Measurements from ENCODE around the gene BANK1. TPM values are rescaled to one million over a fixed set of nuclear protein-coding genes. Genes with fewer than 3 reads are reported as not detected.

The BANK1 gene
- total and polyA plus RNA-seq, 2 donors (not counting 1 experiment from before 2014, with no cell fraction given): 353 to 354 TPM

DNA sequence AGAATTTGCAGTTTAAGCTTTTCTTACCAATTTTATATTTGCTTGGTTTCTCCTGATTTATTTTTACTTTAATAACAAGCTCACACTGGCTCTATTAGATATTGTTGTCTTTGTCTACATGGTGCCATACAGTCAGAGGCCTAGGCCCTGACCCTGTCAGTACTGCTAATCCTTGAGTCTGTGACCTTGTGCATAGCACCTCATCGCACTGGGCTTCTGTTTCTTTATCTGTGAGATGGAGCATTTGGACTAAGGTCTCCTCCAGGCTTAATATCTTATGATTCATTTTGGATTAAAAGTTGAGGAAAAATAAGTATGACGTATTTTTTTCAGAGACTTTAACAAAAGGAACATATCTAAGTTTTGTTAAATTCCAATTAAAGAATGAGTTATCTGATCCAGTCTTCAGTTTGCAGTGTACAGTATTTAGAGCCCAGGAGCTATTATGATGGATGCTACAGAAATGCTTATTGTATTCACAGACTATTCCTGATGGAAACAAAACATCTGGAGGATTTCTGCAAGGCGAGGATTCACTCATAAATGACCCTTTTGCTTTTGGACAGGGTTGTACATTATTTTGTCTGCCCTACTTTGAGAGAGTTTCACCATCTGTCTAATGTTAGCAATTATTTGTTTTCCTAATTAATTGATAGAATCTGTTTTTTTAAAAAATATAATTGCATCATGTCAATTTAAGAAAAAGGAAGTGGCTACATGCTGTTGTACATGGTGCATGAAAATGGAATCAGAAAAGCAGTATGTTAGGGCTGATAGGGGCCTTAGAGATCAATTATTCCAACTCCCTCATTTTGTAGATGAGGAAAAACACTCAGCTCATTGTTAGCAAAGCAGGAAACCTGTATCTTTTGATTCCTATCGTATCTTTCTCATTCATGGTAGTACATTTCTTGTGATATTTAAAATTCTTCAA, 203.6 kb downstream of the BANK1 start:
- no peak overlapping the region for H3K9ac ChIP-seq (ENCODE audit: low read length)
- H3K9me3 ChIP-seq (ENCODE audit: control extremely low read depth in 1 of 3, control insufficient read depth in 2 of 3, insufficient read depth in 1 of 3, low read length in 2 of 3): peaks cover 0 to 5% (median 0%) of the 10 kb centered on the region in 3 donors
- H3K4me2 ChIP-seq (replicated peaks; ENCODE audit: low read depth, low read length, poor library complexity, severe bottlenecking): peak overlapping the region; percentile 19
- WGBS (ENCODE audit: insufficient coverage): no CpG with 5 or more reads among the region's 4 CpGs
- ChIA-PET CTCF (interaction anchor here (1.1 to 2.3 kb wide), 2 partner anchors 10 to 20 kb away, joined by 3 to 8 read pairs; no protein-coding TSS in a partner anchor), POLR2A (no interaction called here)
- Mint-ChIP-seq H3K27ac (peak overlapping the region; percentile 61), H3K9me3 (ENCODE audit: insufficient read depth) (peaks cover 3% of the 10 kb centered on the region), H3K4me1 (peaks cover 94% of the 10 kb centered on the region), H3K27me3 (no peaks in the 10 kb centered on the region), H3K4me3 (peak overlapping the region; percentile 27)
- no peak overlapping the region for H2AFZ ChIP-seq (ENCODE audit: insufficient read depth, low read depth, low read length, poor library complexity, severe bottlenecking)
- peak overlapping the region; percentile 30 to 61 for H3K27ac ChIP-seq (ENCODE audit: low read length in 2 of 2)
- H3K4me1 ChIP-seq (ENCODE audit: control insufficient read depth in 2 of 2, insufficient read depth in 2 of 2, low read length in 2 of 2): peaks cover 54 to 75% of the 10 kb centered on the region in 2 donors
- H3K27me3 ChIP-seq (replicated peaks in 1 of 4; ENCODE audit: control extremely low read depth in 1 of 4, control insufficient read depth in 3 of 4, insufficient read depth in 4 of 4, low read length in 3 of 4): no peaks in the 10 kb centered on the region
- DNase-seq (no peak), ATAC-seq (ENCODE audit: low read depth) (no peak)
- peaks cover 1% of the 10 kb centered on the region for H4K20me1 ChIP-seq (ENCODE audit: control insufficient read depth, insufficient read depth, low read length, poor library complexity, severe bottlenecking)
- H3K36me3 ChIP-seq (replicated peaks in 1 of 2; ENCODE audit: control extremely low read depth in 1 of 2, control insufficient read depth in 1 of 2, extremely low read depth in 1 of 2, insufficient read depth in 2 of 2, low read length in 1 of 2): peaks cover 10 to 28% of the 10 kb centered on the region in 2 experiments
- H3K4me3 ChIP-seq (ENCODE audit: control extremely low read depth in 1 of 5, extremely low read depth in 1 of 5, insufficient read depth in 1 of 5, low read depth in 2 of 5, low read length in 4 of 5): no peak overlapping the region
- peaks cover 90% of the 10 kb centered on the region for H3K79me2 ChIP-seq (ENCODE audit: control insufficient read depth, insufficient read depth, low read length)
- intact Hi-C loops (cut with micrococcal nuclease): loop anchor here (2.0 to 5.0 kb wide), 2 partner anchors 15 to 37 kb away; no protein-coding TSS in a partner anchor
- TF ChIP-seq, protein P1, sequence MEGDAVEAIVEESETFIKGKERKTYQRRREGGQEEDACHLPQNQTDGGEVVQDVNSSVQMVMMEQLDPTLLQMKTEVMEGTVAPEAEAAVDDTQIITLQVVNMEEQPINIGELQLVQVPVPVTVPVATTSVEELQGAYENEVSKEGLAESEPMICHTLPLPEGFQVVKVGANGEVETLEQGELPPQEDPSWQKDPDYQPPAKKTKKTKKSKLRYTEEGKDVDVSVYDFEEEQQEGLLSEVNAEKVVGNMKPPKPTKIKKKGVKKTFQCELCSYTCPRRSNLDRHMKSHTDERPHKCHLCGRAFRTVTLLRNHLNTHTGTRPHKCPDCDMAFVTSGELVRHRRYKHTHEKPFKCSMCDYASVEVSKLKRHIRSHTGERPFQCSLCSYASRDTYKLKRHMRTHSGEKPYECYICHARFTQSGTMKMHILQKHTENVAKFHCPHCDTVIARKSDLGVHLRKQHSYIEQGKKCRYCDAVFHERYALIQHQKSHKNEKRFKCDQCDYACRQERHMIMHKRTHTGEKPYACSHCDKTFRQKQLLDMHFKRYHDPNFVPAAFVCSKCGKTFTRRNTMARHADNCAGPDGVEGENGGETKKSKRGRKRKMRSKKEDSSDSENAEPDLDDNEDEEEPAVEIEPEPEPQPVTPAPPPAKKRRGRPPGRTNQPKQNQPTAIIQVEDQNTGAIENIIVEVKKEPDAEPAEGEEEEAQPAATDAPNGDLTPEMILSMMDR (IDR thresholded peaks at IDR 0.05): no peak
- no peak for TF ChIP-seq EZH2 (IDR thresholded peaks at IDR 0.05; ENCODE audit: borderline replicate concordance, insufficient read depth, low read depth, low read length, poor library complexity, severe bottlenecking)

Data from B cell (primary cell).